IMR-90 (cell line): ENCODE results near the gene SLC35F6. TPM values are rescaled to one million over a fixed set of nuclear protein-coding genes. Genes with fewer than 3 reads are reported as not detected.

ENCODE experiments used
- polyA plus RNA-seq, 3 experiments: library from polyadenylated mRNA; depleted of rRNA; stranded (reverse); fragments of >200 nt; gene quantifications; 2 replicates each; pipeline ENCODE4 v1.2.3, GENCODE V29; 2012; ENCODE audit warnings: low replicate concordance in 1 of 3
- total RNA-seq: library from RNA; depleted of rRNA; stranded (reverse); fragments of >200 nt; gene quantifications from 2 replicates; pipeline ENCODE4 v1.2.3, GENCODE V29; 2012; rRNA removed

The SLC35F6 gene
- total and polyA plus RNA-seq, 2 of the 4 experiments (the other 2 are of a cell fraction) = 19.1 to 30.6 TPM

Other genes starting within 250 kb of the SLC35F6 start
- gene CIB4, start 122.9 kb upstream of the SLC35F6 start, total RNA-seq = not detected in 2 replicates
- not detected in 2 replicates for gene CIB4, start 122.9 kb upstream of the SLC35F6 start, polyA plus RNA-seq (2012; rRNA removed)
- under 0.01 TPM in 2 replicates for gene KCNK3, start 71.6 kb upstream of the SLC35F6 start, total RNA-seq
- 0.03 and 0.17 TPM in 2 replicates for gene KCNK3, start 71.6 kb upstream of the SLC35F6 start, polyA plus RNA-seq (2012; rRNA removed)
- 7.7 and 10.0 TPM in 2 replicates for gene CENPA, start 21.8 kb downstream of the SLC35F6 start, total RNA-seq
- 11.9 and 14.9 TPM in 2 replicates for gene CENPA, start 21.8 kb downstream of the SLC35F6 start, polyA plus RNA-seq (2012; rRNA removed)
- not detected in 2 replicates for gene DPYSL5, start 83.8 kb downstream of the SLC35F6 start, total RNA-seq
- gene DPYSL5, start 83.8 kb downstream of the SLC35F6 start, polyA plus RNA-seq (2012; rRNA removed) = not detected in 2 replicates
- 1.8 and 2.5 TPM in 2 replicates for gene MAPRE3, start 206.4 kb downstream of the SLC35F6 start, total RNA-seq
- gene MAPRE3, start 206.4 kb downstream of the SLC35F6 start, polyA plus RNA-seq (2012; rRNA removed) = 17.3 and 20.3 TPM in 2 replicates